ENCODE data around the gene TBC1D5. TPM values are rescaled to one million over a fixed set of nuclear protein-coding genes. Genes with fewer than 3 reads are reported as not detected.
A peak's percentile ranks its signal among the peaks of the same experiment; 100 is the strongest.
"Not testable (repeated sequence)": the region's sequence is repeated elsewhere in the genome, so short reads cannot be mapped to it uniquely, and the experiment has no call there.

The TBC1D5 gene
- total RNA-seq, 4 donors from 2014 or later: 21.3 to 86.4 (median 48.1) TPM

DNA sequence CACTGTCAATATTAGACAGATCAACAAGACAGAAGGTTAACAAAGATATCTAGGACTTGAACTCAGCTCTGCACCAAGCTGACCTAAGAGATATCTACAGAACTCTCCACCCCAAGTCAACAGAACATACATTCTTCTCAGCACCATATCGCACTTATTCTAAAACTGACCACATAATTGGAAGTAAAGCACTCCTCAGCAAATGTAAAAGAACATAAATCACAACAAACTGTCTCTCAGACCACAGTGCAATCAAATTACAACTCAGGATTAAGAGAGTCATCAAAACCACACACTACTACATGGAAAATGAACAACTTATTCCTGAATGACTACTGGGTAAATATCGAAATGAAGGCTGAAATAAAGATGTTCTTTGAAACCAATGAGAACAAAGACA, 46.8 kb downstream of the TBC1D5 start:
- H3K9me3 ChIP-seq; intact Hi-C loops (cut with DNase I; ENCODE audit: low total_unique reads); H3K36me3 ChIP-seq; H3K27me3 ChIP-seq; in situ Hi-C loops (cut with MboI; ENCODE audit: low pct_ligation_motif_present in 1 of 4, low pct_unique_long_range_greater_than_20kb in 1 of 4, low sequenced_read_pairs in 3 of 4); DNase-seq; H3K4me3 ChIP-seq; H3K27ac ChIP-seq; H3K4me1 ChIP-seq: not testable (repeated sequence)
- WGBS, 2 donors (ENCODE audit: low coverage in 1 of 2): 95 to 100% methylated on average over 2 of the region's 2 CpGs

GRCh38 chr3:17693670-17693999, 48.8 kb downstream of the TBC1D5 start:
- H3K36me3 ChIP-seq; H3K4me1 ChIP-seq; H3K27me3 ChIP-seq; H3K9me3 ChIP-seq; DNase-seq; H3K27ac ChIP-seq; H3K4me3 ChIP-seq; in situ Hi-C loops (cut with MboI; ENCODE audit: low pct_ligation_motif_present in 1 of 4, low pct_unique_long_range_greater_than_20kb in 1 of 4, low sequenced_read_pairs in 3 of 4); intact Hi-C loops (cut with DNase I; ENCODE audit: low total_unique reads): not testable (repeated sequence)
- 94 to 100% methylated on average over 1 to 8 of the region's 8 CpGs for WGBS, 2 donors (ENCODE audit: low coverage in 1 of 2)

DNA sequence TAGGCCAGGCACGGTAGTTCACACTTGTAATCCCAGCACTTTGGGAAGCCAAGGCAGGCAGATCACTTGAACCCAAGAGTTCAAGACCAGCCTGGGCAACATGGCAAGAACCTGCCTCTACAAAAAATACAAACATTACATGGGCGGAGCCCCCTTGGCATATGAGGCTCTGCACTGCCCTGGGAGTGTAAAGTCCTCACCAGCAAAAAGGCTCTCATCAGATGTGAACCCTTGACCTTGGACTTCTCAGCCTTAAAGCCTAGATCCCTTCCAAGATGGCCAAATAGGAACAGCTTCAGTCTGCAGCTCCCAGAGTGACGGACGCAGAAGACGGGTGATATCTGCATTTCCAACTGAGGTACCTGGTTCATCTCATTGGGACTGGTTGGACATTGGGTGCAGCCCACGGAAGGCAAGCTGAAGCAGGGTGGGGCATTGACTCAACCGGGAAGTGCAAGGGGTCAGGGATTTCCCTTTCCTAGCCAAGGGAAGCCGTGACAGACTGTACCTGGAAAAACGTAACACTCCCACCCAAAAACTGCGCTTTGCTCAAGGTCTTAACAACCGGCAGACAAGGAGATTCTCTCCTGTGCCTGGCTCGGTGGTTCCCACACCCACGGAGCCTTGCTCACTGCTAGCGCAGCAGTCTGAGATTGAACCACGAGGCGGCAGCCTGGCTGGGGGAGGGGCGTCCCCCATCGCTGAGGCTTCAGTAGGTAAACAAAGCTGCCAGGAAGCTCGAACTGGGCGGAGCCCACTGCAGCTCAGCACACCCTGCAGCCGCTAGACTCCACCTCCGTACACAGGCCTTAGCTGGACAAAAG, 49.4 kb downstream of the TBC1D5 start:
- DNase-seq: peak; percentile 26
- H3K27ac ChIP-seq; H3K36me3 ChIP-seq; intact Hi-C loops (cut with DNase I; ENCODE audit: low total_unique reads); H3K4me3 ChIP-seq; in situ Hi-C loops (cut with MboI; ENCODE audit: low pct_ligation_motif_present in 1 of 4, low pct_unique_long_range_greater_than_20kb in 1 of 4, low sequenced_read_pairs in 3 of 4); H3K27me3 ChIP-seq; H3K9me3 ChIP-seq; H3K4me1 ChIP-seq: not testable (repeated sequence)
- 95 to 100% methylated on average over 1 to 22 of the region's 22 CpGs for WGBS, 2 donors (ENCODE audit: low coverage in 1 of 2)

DNA sequence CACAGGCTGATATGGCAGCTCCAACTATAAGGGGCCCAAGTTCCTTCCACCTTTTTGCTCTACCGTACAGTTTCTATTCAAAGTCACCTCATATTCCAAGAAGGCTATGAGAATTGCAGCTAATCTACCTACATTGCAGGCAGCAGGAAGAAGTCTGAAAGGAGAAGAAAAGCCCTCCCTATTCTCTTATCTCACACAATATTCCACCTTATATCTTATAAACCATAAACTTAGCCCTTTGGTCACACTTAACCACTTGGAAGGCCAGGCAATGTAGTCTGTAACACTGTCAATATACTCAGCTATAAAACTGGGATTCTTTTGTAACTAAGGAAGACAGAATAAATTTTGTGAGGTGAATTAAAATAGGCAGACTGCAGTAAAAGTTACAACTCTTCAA, 54.9 kb downstream of the TBC1D5 start:
- no peaks in the 10 kb centered on the region for H3K27me3 ChIP-seq
- intact Hi-C loops (cut with DNase I; ENCODE audit: low total_unique reads): no loop called here
- H3K27ac ChIP-seq: peak overlapping the region in 3 of 4 donors; percentile 43 to 67 (median 48)
- TF ChIP-seq POLR2A (IDR thresholded peaks at IDR 0.05) (no peak), POLR2AphosphoS5 (IDR thresholded peaks at IDR 0.05) (no peak), EP300 (IDR thresholded peaks at IDR 0.05; ENCODE audit: low read depth) (no peak)
- TF ChIP-seq, protein P1, sequence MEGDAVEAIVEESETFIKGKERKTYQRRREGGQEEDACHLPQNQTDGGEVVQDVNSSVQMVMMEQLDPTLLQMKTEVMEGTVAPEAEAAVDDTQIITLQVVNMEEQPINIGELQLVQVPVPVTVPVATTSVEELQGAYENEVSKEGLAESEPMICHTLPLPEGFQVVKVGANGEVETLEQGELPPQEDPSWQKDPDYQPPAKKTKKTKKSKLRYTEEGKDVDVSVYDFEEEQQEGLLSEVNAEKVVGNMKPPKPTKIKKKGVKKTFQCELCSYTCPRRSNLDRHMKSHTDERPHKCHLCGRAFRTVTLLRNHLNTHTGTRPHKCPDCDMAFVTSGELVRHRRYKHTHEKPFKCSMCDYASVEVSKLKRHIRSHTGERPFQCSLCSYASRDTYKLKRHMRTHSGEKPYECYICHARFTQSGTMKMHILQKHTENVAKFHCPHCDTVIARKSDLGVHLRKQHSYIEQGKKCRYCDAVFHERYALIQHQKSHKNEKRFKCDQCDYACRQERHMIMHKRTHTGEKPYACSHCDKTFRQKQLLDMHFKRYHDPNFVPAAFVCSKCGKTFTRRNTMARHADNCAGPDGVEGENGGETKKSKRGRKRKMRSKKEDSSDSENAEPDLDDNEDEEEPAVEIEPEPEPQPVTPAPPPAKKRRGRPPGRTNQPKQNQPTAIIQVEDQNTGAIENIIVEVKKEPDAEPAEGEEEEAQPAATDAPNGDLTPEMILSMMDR (IDR thresholded peaks at IDR 0.05): no peak
- H3K9me3 ChIP-seq: no peaks in the 10 kb centered on the region
- H3K4me1 ChIP-seq: peaks cover 0 to 25% (median 3%) of the 10 kb centered on the region in 4 donors
- H3K4me3 ChIP-seq: no peak overlapping the region
- in situ Hi-C loops (cut with MboI; ENCODE audit: low pct_ligation_motif_present in 1 of 4, low pct_unique_long_range_greater_than_20kb in 1 of 4, low sequenced_read_pairs in 3 of 4): no loop called here
- DNase-seq: no peak
- WGBS, 2 donors (ENCODE audit: low coverage in 1 of 2): 30 to 48% methylated on average over 1 of the region's 1 CpG
- H3K36me3 ChIP-seq: no peaks in the 10 kb centered on the region

GRCh38 chr3:17686613-17687012, 55.8 kb downstream of the TBC1D5 start:
- Histone ChIP-seq H3K4me3 (no peak overlapping the region), H3K9me3 (no peaks in the 10 kb centered on the region), H3K27ac (no peak overlapping the region), H3K4me1 (peaks cover 0 to 32% (median 6%) of the 10 kb centered on the region in 4 donors), H3K36me3 (no peaks in the 10 kb centered on the region), H3K27me3 (no peaks in the 10 kb centered on the region)
- intact Hi-C loops (cut with DNase I; ENCODE audit: low total_unique reads): no loop called here
- DNase-seq: no peak
- TF ChIP-seq POLR2A (IDR thresholded peaks at IDR 0.05): no peak
- in situ Hi-C loops (cut with MboI; ENCODE audit: low pct_ligation_motif_present in 1 of 4, low pct_unique_long_range_greater_than_20kb in 1 of 4, low sequenced_read_pairs in 3 of 4): no loop called here
- 77% methylated on average over 1 of the region's 1 CpG; no CpG with 5 or more reads in 1 of the 2 donors for WGBS, 2 donors (ENCODE audit: low coverage in 1 of 2)

DNA sequence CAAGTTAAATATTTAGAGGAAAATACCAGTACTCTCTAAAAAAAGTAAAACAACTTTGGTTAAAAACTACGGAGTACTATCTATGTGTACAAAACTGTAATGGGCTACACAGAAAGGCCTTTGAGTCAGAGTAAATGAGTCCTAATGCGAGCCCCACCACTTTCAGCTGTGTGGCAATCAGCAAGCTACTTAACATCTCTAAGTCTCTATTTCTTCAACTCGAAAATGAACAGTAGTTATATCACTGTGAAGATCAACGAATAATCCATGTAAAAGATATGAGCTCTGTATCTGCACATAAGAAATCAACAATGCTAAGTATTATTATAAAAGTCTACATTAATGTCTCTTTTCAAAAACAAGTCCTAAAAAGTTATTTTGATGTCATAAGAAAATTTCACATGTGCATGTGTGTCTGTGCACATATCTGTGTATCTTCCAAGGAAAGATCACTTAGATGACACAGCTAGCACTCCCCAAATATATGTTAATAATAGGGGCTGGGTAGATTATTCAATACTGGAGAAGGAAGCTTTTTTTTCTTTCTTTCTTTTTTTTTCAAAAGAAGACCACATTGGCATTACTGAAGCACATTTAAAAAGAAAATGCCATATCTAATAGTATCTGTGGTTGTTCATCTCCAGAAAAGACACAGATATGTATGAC, 58.8 kb downstream of the TBC1D5 start:
- Histone ChIP-seq H3K4me3 (no peak overlapping the region), H3K9me3 (no peaks in the 10 kb centered on the region), H3K4me1 (peaks cover 0 to 32% (median 9%) of the 10 kb centered on the region in 4 donors), H3K36me3 (no peaks in the 10 kb centered on the region), H3K27ac (no peak overlapping the region), H3K27me3 (no peaks in the 10 kb centered on the region)
- intact Hi-C loops (cut with DNase I; ENCODE audit: low total_unique reads): no loop called here
- DNase-seq: no peak
- in situ Hi-C loops (cut with MboI; ENCODE audit: low pct_ligation_motif_present in 1 of 4, low pct_unique_long_range_greater_than_20kb in 1 of 4, low sequenced_read_pairs in 3 of 4): no loop called here
- no peak for TF ChIP-seq POLR2AphosphoS5 (IDR thresholded peaks at IDR 0.05)
- 83 to 87% methylated on average over 3 to 4 of the region's 4 CpGs for WGBS, 2 donors (ENCODE audit: low coverage in 1 of 2)
